ENCODE results near the gene USP49.
"Not testable (repeated sequence)": the region's sequence is repeated elsewhere in the genome, so short reads cannot be mapped to it uniquely, and the experiment has no call there.

USP49 gene

DNA sequence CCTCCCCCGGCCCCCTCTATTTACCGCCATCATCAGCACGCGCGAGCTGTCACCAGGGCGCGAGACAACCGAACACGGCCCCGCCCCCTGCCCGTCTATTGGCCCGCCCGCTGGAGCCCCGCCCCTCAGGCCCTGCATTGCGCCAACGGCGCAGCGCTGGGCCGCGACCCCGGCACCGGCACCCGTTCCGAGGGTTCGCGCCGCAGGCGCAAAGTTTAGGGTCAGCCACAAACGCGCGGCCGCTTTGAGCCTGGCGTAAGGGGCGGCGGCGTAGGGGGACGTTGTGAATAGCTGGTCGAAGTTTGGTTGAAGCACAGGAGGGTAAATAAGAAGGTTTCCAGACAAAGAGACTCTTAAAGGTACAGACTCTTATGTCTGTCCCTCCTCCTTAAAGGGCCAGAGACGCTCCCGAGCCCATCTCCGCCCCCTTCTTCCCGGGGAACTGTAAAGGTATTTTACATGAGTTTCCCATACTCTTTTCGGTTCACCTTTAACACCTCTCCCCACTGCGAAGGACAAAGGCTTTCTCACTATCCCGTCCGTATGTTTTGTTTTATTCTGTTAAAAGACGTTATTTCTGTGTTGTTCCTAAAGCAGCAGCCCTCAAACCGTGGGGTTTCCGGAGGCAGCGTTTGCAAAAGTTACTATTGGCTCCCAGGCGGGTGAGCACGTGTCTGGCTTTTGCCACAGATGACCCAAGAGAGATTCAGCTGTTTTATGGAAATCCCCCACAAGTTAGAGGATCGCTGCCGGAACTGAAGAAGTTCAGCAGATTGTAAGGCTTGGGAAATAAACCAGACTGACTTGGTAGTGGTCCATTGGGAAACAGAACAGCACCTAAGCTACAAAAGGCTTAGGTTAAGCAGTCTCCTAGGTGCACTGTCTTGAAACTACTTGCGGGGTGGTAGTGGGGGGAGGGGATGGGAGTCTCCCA is at the start of gene USP49:
TSS of gene USP49 (minus strand) at position 76 of the 934 bp plus-strand sequence. CDS start 88,392 bp downstream, outside the sequence.
- DNase-seq = peak; percentile 80

DNA sequence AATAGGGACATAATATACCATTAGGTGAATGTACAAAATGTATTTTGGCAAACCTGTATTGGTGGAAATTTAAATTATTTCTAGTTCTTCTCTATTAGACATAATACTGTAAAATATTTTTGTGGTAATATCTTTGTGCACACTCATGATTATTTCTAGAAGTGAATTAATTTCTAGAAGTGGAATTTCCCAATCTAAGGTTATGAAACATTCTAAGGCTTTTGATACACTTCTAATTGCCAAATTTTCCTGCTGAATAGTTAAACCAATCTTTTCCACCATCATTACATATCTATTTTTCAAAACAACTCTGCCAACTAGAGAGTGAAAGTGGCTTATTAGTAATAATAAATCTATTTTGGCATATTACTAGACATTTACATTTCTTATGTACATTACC is 48.3 kb upstream of the USP49 start:
- no peak for DNase-seq

DNA sequence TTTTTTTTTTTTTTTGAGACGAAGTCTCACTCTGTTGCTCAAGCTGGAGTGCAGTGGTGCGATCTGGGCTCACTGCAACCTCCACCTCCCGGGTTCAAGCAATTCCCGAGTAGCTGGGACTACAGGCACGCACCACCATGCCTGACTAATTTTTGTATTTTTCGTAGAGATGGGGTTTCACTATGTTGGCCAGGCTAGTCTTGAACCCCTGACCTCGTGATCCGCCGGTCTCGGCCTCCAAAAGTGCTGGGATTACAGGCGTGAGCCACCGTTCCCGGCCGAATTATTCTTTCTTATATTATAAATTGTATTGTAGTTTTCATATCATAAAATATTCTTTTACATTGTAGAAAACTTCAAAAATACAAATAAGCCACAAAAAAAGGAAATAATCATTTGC is 47.7 kb upstream of the USP49 start:
- not testable (repeated sequence) for DNase-seq

DNA sequence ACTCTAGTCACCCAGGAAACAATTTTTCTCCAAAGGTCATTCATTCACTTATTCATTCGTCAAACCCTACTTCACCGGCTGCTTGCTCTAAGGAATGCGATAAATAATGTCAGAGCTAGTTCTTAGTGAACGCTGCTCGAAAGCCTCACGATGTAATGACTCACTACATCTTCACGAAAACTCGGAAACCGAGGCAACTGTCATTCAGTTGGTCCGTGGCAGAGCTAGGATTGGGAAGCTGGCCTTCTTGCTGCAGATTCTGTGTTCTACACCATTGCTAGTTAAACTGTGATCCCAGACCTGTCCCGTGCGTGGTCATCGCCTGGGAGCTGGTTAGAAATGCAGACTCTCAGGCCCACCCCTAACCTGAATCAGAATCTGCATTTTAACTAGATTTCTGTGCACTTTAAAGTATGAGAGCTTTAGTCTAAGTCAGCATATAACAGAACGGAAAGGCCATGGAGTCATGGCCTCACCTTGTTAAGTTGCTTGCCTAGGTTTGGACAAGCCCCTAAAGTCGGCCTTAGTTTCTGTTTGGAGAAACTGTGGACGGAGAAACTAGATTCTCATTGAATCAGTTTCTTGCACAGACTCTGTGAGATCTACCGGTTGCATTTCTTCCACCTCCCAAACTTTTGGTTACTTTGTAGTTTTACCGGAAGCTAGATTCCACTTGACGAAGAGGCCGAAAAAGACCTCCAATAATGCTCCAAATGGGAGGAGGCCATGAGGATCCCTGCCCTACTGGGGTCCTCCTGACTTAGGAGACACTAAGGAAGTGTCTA is 47.1 kb upstream of the USP49 start:
- DNase-seq = peak; percentile 98

DNA sequence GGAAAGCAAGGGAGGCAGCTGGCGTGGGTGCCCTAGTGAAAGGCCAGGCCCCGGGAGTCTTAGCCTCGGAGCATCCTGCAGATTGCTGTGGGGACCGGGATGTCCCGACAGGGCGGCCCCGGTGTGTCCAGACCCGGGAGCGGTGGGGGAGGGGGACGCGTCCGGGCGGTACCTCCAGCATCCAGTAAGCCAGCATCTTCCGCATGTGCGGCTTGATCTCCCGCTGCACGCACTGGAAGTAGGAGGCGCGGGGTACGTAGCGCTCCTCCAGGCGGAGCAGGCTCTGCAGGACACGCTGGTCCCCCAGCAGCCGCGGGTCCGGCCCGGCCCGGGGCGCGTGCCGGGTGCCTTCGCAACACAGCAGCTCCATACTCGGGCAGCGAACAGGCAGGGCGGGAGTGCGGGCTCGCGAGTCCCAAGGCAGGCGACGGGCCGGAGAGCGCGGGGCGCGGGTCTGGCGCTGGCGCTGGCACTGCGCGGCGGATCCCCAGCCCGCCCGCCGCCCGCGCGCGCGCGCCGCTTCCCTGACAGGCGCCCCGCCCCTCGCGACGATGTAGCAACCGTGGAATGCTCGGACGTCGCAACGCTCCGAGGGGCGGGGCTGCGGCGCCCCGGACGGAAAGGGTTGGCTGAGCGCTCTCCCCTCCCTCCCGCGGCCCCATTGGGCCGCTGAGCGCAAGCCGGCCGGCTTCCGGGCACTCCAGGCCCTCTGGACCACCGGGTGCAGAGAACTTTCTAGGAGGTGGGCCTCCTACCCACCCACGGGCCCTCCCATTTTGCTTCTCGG is 46.3 kb upstream of the USP49 start, which contains the start of gene CCND3:
TSS of gene CCND3 (minus strand) at position 529 of the 787 bp plus-strand sequence. CDS start at position 370, 159 bp downstream.
- DNase-seq = peak; percentile 98

DNA sequence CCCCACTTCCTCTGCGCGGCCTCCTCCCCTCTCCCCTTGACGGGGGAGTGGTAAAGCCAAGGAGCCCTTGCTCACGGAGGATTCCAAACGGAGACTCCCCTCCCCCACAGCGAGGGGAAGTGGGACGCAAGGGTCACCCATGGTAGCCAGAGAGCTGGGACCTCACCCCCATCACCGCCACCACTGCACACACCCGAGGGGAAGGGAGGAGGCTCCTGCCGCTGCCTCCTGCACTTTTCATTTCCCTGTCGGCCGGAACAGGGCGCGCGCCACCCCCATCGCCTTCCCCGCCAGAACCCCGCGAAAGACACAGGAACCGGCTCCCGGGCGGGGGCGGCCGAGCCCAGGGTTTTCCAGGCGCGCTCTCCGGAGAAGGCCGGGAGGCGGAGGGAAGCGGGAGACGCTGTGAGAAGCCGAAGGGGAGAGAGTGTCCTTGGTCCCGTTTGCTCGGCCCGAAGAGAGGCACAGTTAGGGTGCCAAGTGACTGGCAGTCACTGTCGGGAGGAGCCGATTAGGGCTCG is 45.6 kb upstream of the USP49 start:
- peak; percentile 15 for DNase-seq

DNA sequence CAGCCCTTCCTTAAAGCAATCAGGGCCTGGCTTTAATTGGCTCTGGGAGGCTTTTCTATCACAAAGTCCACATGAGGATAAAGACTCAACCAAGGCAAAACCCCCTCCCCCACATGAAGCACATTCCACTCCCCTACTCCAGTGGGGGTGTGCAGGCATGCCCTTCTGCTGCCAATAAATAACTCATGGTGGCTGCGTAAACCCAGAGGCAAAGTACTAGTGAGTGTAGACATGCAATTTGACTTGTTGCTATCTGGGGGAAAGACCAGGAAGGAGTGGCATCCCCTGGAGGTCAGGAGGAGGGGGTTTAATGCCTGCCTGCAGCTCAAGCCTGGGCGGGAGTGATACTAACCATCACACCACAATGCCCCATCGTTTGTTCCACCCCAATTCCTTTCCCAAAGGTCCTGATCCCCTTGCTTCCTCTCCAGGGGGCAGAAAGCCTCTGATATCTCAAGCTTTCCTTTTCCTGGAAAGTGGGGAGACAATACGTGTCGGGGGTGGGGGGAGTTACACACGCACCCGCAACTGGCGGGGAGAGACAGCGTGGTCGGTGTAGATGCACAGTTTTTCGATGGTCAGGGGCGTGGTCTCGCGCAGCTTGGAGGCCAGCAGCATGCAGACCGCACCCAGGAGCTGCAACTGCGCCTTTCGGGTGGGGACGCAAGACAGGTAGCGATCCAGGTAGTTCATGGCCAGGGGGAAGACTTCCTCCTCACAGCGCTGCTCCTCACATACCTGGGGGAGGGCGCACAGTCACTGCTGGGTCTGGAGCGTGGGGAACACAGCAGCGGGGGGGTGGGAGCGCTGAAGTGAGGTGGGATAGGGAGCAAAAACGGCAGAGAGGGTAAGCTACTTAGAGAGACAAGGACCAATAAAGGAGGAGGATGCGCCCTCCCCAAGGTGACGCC is 44.9 kb upstream of the USP49 start:
- peak; percentile 38 for DNase-seq

DNA sequence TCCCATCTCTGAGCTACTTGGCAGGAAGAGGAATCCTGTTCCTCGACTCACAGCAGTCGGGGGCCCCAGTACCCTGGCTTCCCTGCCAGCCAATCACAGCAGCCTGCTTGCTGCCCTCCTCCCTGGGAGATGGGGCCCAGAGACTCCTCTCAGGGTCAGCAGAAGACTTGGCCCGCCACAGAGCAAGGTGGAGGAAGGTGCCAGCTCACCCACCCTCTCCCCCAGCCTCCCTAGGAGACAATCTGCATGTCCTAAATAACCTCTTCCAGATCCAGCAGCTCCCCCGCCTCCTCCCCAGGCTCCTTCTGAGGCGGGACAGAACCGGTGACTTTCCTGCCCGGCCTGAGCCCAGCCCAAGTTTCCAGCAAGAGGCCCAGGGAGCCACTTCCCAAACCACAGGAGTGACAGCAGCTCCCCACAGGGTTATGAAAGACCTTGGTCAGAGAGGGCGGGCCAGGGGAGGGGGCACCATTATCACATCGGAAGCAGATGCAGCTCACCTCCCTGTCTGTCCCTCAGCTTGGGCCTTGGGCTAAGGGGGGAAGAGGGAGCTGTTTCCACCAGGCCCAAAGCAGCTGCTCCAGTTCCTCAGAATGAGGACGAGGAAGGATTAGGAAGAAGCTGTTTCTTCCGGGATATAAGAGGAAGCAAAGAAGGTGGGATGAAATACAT is 44.1 kb upstream of the USP49 start:
- DNase-seq = no peak

DNA sequence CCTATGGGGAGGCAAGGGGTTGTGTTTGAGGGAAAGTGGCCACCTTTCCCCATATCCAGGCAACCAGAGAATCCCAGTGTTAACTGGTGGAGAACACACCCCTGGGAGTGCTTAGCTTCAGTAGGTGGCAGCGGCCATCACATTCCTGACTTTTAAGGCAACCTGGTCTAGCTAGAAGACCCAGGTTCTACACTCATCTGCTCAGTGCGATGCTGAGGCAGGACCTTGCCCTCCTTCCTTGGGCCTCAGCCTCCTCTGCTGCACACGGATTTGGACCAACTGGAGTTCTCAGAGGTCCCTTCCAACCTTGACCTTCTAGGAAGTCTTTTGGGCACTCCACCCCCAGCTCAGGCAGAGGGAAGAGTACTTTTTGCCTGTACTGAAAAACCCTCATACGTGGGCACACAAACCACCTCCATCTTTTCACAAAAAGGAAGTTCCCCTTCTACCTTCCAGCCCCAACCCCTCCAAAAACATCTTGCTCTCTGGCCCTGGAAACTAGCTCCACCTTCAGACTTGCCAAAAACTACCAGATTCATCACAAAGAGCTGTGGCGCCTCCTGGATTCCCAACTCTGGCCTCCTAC is 43.5 kb upstream of the USP49 start:
- DNase-seq = no peak

DNA sequence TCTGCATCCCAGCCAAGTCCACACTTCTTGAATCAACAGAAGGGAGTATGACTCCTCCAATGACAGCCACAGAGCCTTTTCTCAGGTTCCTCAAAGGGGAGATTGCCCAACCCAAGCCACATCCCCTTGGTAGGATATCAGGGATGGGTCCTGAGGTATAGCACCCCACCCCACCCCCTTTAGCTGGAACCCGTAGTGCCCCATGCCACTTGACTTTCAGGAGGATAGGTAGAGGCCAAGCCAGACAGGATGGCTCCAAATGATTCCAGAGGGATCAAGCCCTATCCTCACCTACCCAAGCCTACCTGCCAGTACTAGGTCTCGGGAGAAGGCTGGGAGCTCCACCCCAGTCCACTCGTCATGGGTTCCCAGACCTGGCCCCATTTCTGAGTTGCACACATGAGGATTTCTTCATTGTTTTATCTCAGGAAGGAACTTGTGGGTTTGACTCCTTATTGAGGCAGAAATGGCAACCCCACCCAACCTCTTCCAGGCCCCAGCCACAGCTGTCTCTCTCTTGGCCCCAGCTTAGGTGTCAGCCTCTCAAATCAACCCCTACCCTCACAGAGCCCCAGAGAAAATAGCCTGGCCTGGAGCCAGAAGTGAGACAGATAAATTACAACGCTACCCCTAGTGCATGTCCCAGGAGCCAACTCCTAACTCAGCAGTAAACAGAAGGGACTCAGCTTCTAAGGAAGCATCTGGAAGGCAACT is 42.8 kb upstream of the USP49 start:
- no peak for DNase-seq

DNA sequence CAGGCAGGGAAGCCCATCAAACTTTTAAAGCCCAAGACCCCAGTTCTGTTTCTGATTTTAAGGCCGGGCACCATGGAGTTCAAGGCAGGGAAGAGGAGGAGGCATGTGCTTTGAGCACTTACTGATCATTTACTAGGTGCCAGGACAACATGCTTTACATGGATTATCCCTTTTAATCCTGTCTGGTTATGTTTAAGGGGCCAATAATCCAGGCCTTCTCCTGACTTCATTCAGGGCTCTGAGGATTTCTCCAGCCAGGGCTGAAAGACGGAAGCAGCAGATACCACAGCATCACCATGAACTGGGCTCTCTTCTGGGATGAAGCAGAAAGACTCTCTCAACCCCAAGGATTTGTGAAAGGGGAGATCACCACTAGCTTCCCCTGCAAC is 42.3 kb upstream of the USP49 start:
- no peak for DNase-seq

DNA sequence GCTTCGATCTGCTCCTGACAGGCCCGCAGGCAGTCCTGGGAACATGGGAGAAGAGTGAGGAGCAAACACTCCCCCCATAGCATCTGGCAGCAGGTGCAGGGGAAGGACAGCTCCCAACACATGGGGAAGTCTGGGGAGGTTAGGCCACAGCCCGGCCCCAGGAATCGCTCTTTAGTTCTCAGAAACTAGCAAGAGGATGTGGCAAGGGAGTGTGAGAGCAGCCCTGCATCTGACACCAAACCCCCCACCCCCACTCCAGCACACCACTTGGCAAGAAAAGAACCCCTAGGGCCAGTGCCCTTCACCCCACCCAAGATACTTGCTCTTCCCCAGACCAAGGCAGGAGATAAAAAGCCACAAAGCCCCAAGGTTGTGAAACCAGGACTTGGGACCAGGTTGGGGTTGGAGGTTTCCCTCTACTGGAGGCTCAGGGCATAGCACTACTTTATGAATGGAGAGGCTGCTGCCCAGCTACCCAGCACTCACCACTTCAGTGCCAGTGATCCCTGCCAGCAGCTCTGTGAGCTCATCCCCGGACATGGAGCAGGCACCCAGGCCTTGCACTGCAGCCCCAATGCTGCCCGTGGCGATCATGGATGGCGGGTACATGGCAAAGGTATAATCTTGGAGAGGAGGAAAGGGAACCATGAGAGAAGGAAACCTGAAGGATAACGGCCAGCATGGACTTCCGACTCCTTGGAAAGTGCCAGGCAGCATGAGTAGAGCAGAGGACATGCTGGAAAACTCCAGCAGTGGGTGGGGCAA is 41.1 kb upstream of the USP49 start:
- peak; percentile 72 for DNase-seq

DNA sequence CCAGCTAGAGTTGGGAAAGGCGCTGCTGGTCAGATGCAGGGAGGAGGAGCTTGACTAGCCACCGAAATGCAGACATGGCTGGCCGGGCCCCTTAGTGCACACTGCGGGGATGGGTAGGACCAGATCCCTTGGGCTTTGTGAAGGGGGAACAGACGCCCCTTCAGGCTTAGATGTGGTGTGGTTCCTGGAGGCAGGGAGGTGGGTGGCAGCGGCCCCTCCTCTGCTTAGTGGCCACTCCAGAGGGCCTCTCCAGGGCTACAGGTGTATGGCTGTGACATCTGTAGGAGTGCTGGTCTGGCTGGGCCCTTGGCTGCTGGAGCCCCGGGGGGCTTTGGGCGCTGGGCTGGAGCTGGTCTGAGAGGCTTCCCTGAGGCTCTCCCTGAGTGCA is 40.5 kb upstream of the USP49 start:
- DNase-seq = no peak

DNA sequence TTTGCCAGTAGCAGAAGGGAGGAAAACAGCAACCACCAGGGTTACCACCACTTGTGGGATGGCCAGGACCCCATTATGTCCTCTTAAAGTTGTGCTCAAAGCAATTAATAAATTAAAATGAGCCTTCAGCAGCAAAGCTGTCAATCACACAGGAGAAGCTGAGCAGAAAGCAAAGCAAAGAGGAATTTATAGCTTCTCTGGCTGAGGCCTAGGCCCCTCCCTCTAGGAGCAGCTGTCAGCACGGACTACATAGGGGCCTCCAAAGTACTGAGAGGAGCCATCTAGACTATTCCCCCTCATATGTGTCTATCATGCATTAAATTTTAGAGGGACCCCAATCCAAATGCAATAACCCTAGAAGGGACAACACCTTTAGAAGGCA is 40.0 kb upstream of the USP49 start:
- no peak for DNase-seq

DNA sequence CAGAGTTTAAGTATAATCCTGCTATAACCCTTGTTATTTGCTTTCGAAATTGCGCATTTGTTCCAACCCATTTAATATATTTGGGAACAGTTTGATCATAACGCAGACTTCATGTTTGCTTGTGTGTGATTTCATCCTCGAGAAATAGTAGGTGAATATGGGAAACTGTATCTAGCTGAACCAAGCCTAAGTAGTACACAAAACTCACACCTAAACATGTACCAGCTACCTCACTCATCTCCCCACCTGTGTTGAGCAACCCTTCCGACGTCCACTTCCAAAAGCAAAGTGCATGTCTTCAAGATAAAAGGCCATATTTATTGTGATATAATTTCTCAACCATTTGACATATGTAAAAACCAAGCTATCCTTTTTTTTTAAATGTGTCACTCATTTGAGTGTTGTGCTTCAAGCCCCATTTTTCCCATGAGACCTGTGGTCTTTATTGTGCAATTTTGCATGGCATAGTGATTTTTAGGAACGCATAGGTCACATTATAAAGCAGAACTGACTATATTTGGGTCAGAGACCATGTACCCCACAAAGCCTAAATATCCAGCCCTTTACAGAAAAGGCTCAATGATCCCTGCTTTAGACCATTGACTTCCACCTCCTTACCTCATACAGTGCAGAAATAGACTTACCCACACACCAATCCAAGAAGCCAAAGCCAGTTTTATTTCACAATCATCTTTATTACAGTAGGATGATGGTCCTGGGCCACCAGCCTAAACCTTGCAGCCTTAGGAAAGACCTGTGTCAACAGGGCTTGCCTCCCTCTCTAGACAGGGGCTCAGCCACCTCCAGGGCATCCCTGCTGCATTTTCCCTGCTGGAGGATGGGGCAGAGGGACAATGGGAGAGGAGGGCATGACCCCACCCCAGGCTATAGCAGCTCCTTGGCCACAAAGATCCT is 39.4 kb upstream of the USP49 start:
- DNase-seq = no peak

DNA sequence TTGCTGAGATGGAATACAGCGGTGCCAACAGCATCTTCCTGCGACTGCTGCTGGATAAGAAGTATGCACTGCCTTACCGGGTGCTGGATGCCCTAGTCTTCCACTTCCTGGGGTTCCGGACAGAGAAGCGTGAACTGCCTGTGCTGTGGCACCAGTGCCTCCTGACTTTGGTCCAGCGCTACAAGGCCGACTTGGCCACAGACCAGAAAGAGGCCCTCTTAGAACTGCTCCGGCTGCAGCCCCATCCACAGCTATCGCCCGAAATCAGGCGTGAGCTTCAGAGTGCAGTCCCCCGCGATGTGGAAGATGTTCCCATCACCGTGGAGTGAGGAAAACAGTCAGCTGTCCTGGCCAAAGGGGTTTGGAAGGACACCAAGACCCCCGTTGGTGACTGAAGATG is 37.2 kb upstream of the USP49 start:
- no peak for DNase-seq

DNA sequence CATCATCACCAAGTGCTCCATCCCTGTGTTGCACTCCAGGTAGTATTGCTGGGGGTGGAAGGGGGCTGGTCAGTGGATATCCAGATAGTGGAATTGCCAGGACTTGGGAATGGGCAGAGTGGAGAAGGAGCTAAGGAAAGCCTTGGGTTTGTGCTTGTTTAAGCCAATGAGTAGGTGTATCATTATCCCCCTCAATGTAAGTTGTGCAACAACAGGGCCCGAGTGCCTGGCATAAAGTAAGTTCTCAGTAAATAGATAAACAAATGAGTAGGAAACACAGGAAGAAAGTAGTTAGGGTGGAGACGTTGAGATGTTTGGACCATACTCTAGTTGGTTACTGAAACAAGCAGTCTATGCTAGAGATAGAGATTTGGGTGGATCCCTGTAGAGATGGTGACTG is 36.6 kb upstream of the USP49 start:
- no peak for DNase-seq

DNA sequence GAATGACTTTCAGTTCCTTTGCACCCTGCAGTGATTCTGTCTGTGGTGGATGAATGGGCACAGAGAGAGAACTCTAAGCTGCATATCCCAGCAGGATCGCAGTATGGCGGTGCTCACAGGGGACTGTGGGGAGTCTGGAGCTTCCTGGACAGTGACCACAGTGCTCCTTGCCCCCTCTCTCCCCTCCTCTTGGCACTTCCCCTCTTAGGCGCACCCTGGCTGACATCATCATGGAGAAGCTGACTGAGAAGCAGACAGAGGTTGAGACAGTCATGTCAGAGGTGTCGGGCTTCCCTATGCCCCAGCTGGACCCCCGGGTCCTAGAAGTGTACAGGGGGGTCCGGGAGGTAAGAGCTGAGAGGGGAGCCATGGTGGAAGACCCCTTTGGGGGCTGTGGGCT is 34.7 kb upstream of the USP49 start:
- no peak for DNase-seq

Data from kidney glomerular epithelial cell (primary cell).